BLaER1 (cell line): Measurements from ENCODE around the gene HDAC4.

ENCODE experiments used
- H3K27ac ChIP-seq: shearing (Covaris generic); formaldehyde crosslinking; 2 replicates; pipeline ENCODE4 v1.8.1; 2022
- H3K27me3 ChIP-seq: shearing (Covaris generic); formaldehyde crosslinking; 2 replicates; pipeline ENCODE4 v1.8.1; 2022
- H3K36me3 ChIP-seq: shearing (Covaris generic); formaldehyde crosslinking; 2 replicates; pipeline ENCODE4 v1.8.1; 2022
- H3K4me1 ChIP-seq: shearing (Covaris generic); formaldehyde crosslinking; 2 replicates; pipeline ENCODE4 v1.8.1; 2022
- H3K4me2 ChIP-seq: shearing (Covaris generic); formaldehyde crosslinking; 2 replicates; pipeline ENCODE4 v1.8.1; 2022
- H3K4me3 ChIP-seq: shearing (Covaris generic); formaldehyde crosslinking; 2 replicates; pipeline ENCODE4 v1.8.1; 2022
- H3K9ac ChIP-seq: shearing (Covaris generic); formaldehyde crosslinking; 2 replicates; pipeline ENCODE4 v1.8.1; 2022
- H3K9me3 ChIP-seq: shearing (Covaris generic); formaldehyde crosslinking; 2 replicates; pipeline ENCODE4 v1.8.1; 2022
- H4K20me1 ChIP-seq: shearing (Covaris generic); formaldehyde crosslinking; 2 replicates; pipeline ENCODE4 v1.8.1; 2022
- Cebpa-rat ChIP-seq: shearing (Covaris generic); IDR thresholded peaks from 2 replicates; pipeline ENCODE4 v1.8.1; 2022

The HDAC4 gene

DNA sequence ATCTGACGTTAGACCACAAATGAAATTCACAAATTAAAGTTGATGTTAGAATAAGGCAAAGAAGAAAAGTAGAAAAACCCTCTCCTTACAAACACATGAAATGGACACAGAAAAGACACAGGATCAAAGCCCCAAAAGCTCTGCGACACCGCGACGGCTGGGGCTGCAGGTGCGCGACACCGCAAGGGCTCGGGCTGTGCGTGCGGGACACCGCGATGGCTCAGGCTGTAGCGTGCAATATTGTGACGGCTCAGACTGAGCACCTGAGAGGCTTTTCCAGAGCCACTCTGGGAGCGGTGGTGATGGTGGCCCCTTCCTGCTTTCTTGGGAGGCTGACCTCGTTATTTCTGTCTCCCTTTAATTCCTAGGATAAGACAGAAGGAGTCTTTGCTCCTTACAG, 296.0 kb downstream of the HDAC4 start:
- no peaks in the 10 kb centered on the region for H3K27me3 ChIP-seq
- peaks cover 99% of the 10 kb centered on the region for H3K36me3 ChIP-seq
- no peak overlapping the region for H3K27ac ChIP-seq
- no peak overlapping the region for H3K4me3 ChIP-seq
- H3K4me2 ChIP-seq: no peak overlapping the region
- peaks cover 36% of the 10 kb centered on the region for H3K4me1 ChIP-seq
- H4K20me1 ChIP-seq: peaks cover 16% of the 10 kb centered on the region; the same call in 1 of the 2 replicates
- H3K9ac ChIP-seq: no peak overlapping the region
- TF ChIP-seq Cebpa-rat: no peak
- H3K9me3 ChIP-seq: no peaks in the 10 kb centered on the region

- Histone ChIP-seq H3K4me1 (peaks cover 22% of the 10 kb centered on the region), H3K27me3 (no peaks in the 10 kb centered on the region), H3K4me2 (no peak overlapping the region), H3K27ac (no peak overlapping the region), H3K36me3 (peaks cover 95% of the 10 kb centered on the region), H3K9ac (no peak overlapping the region), H3K4me3 (no peak overlapping the region), H3K9me3 (no peaks in the 10 kb centered on the region), H4K20me1 (peaks cover 11% of the 10 kb centered on the region; the same call in 1 of the 2 replicates)
- no peak for TF ChIP-seq Cebpa-rat
These were observed 297.4 kb downstream of the HDAC4 start for GRCh38 chr2:239103125-239104098.

GRCh38 chr2:239102266-239102665, 298.6 kb downstream of the HDAC4 start:
- Histone ChIP-seq H3K4me3 (no peak overlapping the region), H3K9ac (0 out of 2 replicates have a peak overlapping the region, but pooled peaks have one; percentile 15), H3K36me3 (peaks cover 94% of the 10 kb centered on the region), H3K4me1 (peaks cover 11% of the 10 kb centered on the region), H3K27ac (no peak overlapping the region), H3K27me3 (no peaks in the 10 kb centered on the region), H3K4me2 (no peak overlapping the region), H4K20me1 (0 out of 2 replicates have a peak, but pooled peaks cover 6% of the 10 kb centered on the region), H3K9me3 (no peaks in the 10 kb centered on the region)
- no peak for TF ChIP-seq Cebpa-rat

DNA sequence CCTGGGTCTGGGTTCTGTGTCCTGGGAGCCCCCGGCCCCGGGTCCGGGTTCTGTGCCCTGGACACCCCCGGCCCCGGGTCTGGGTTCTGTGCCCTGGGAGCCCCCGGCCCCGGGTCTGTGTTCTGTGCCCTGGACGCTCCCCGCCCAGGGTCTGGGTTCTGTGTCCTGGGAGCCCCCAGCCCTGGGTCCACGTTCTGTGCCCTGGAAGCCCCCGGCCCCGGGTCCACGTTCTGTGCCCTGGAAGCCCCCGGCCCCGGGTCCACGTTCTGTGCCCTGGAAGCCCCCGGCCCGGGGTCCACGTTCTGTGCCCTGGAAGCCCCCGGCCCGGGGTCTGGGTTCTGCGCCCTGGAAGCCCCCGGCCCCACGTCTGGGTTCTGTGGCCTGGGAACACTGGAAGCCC, 299.0 kb downstream of the HDAC4 start:
- no peak overlapping the region for H3K4me2 ChIP-seq
- TF ChIP-seq Cebpa-rat: no peak

DNA sequence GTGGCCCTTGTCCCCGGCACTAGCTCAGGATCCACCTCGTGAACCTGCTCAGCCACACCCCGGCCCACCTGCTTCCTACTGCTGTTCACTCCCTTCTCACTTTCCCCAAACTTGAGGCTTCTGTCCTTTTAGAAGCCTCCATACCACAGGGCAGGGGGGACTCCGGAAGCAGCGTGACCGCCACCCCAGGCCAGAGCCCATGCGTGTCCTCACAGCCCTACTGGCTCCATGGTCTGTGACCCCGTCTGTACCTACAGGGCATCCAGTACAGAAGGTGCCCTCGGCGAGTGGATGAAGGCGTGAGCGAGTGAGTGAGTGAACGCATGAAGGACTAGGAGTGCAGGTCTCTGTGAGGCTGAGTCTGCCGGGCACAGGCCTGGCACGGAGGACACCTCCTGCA, 299.7 kb downstream of the HDAC4 start:
- Histone ChIP-seq H3K27ac (no peak overlapping the region), H3K4me3 (no peak overlapping the region), H3K9me3 (no peaks in the 10 kb centered on the region), H3K27me3 (no peaks in the 10 kb centered on the region), H3K9ac (no peak overlapping the region), H3K36me3 (peaks cover 88% of the 10 kb centered on the region), H3K4me2 (no peak overlapping the region), H4K20me1 (no peaks in the 10 kb centered on the region), H3K4me1 (no peaks in the 10 kb centered on the region)
- TF ChIP-seq Cebpa-rat: no peak

More for the DNA sequence above, 299.0 kb downstream of the HDAC4 start:
- H3K4me1 ChIP-seq: peaks cover 7% of the 10 kb centered on the region
- 0 out of 2 replicates have a peak, but pooled peaks cover 6% of the 10 kb centered on the region for H4K20me1 ChIP-seq
- H3K4me3 ChIP-seq: no peak overlapping the region
- no peaks in the 10 kb centered on the region for H3K27me3 ChIP-seq
- H3K27ac ChIP-seq: no peak overlapping the region
- no peaks in the 10 kb centered on the region for H3K9me3 ChIP-seq
- H3K9ac ChIP-seq: no peak overlapping the region
- peaks cover 94% of the 10 kb centered on the region for H3K36me3 ChIP-seq

DNA sequence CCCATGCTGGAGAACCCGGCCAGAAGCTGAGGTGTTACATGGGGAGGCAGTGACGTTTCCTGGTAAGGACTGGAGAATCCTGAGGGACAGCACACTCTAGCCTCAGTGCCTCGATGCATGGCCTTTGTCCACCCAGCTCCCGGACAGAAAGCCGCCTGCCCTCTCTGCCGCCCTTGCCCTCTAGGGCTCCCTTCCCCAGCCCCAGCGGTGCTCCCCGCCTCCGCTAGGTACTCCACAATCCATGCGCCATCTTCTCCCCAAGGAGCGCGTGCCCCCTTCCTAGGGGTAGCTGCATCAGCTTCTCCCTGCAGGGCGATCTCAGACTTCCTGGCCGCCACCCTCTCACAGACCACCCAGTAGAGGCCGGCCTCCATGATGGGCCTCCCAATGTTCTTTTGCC, 301.3 kb downstream of the HDAC4 start:
- Histone ChIP-seq H3K4me1 (no peaks in the 10 kb centered on the region), H3K9ac (no peak overlapping the region), H3K27ac (no peak overlapping the region), H3K9me3 (no peaks in the 10 kb centered on the region), H3K4me3 (no peak overlapping the region), H3K27me3 (no peaks in the 10 kb centered on the region), H3K4me2 (no peak overlapping the region), H4K20me1 (no peaks in the 10 kb centered on the region), H3K36me3 (peaks cover 86% of the 10 kb centered on the region)
- no peak for TF ChIP-seq Cebpa-rat

DNA sequence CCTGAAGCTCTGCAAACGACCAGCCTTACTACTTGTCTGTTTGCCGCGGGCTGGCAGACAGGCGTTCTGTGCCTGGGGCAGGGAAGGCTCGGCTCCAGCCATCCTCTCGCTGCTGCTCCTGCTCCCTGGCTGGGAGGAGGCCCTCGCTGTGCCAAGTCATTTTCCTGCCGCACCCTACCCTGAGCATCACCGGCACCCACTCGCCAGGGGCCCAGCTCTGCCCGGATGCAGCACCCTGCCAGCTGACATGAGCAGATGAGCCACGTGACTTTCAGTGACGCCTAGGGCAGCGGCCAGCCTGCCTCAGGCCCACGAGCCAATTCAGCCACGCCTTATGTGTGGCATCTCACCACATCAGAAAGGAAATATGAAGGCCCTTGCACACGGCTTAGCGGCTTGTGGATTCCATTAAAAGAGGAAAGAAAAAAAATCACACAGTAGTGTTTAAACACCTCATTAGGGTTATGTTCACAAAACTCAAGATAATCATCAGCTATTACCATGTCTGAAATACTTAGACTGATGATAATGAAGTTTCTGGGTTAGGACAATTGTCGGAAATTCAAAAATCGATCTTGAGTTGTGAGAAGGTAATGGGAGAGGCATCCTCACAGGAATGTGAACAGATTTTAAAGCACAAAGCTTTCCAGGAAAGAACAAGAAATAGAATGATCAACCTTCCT, 302.4 kb downstream of the HDAC4 start:
- Histone ChIP-seq H3K27ac (no peak overlapping the region), H3K9ac (no peak overlapping the region), H4K20me1 (no peaks in the 10 kb centered on the region), H3K9me3 (no peaks in the 10 kb centered on the region), H3K4me2 (no peak overlapping the region), H3K4me3 (no peak overlapping the region), H3K4me1 (peaks cover under 1% of the 10 kb centered on the region), H3K36me3 (peaks cover 82% of the 10 kb centered on the region), H3K27me3 (no peaks in the 10 kb centered on the region)
- no peak for TF ChIP-seq Cebpa-rat

DNA sequence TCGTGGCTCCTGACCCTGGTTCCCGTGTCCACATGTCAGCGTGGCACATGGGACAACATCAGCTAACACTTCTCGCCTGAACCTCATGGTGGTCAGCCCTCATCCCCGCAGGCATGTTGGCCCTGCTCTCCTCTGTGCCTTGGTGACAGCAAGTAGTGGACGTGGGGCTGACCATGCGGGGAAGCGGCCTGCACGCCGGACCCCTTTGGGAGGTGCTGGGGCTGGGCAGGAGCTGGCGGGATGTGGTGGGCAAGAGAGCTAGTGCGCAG, 303.5 kb downstream of the HDAC4 start:
- Histone ChIP-seq H3K4me2 (no peak overlapping the region), H3K27me3 (no peaks in the 10 kb centered on the region)

GRCh38 chr2:239096676-239097427, 304.0 kb downstream of the HDAC4 start:
- H3K4me1 ChIP-seq: peaks cover 16% of the 10 kb centered on the region
- H3K27me3 ChIP-seq: no peaks in the 10 kb centered on the region
- H4K20me1 ChIP-seq: no peaks in the 10 kb centered on the region; the same call in 1 of the 2 replicates
- no peak overlapping the region for H3K4me2 ChIP-seq
- H3K36me3 ChIP-seq: peaks cover 73% of the 10 kb centered on the region
- no peak for TF ChIP-seq Cebpa-rat
- no peak overlapping the region for H3K9ac ChIP-seq
- H3K9me3 ChIP-seq: no peaks in the 10 kb centered on the region
- H3K4me3 ChIP-seq: no peak overlapping the region
- H3K27ac ChIP-seq: no peak overlapping the region

More for the DNA sequence above, 303.5 kb downstream of the HDAC4 start:
- no peak overlapping the region for H3K27ac ChIP-seq
- TF ChIP-seq Cebpa-rat: no peak
- peaks cover 78% of the 10 kb centered on the region for H3K36me3 ChIP-seq
- H3K9ac ChIP-seq: no peak overlapping the region
- no peaks in the 10 kb centered on the region for H3K9me3 ChIP-seq
- H3K4me1 ChIP-seq: peaks cover 11% of the 10 kb centered on the region
- H3K4me3 ChIP-seq: no peak overlapping the region
- no peaks in the 10 kb centered on the region; the same call in 1 of the 2 replicates for H4K20me1 ChIP-seq
